Keratinocyte (primary cell): ENCODE measurements around the gene CBR3.

ENCODE experiments used
- EZH2 ChIP-seq: IDR thresholded peaks from one replicate; pipeline ENCODE4 v1.6.1; 2012; ENCODE audit warnings: inconsistent platforms, mild to moderate bottlenecking, low read length, moderate library complexity
- TF ChIP-seq, protein P1 (sequence below), 3 experiments: IDR thresholded peaks in 1 of 3; conservative IDR thresholded peaks in 1 of 3; optimal IDR thresholded peaks in 1 of 3; 2 replicates in 2 of 3; 3 replicates in 1 of 3; pipeline versions ENCODE3 to v1.5.1; 2011; ENCODE audit warnings: low read length in 3 of 3, mild to moderate bottlenecking in 3 of 3, moderate library complexity in 2 of 3, control low read depth in 1 of 3, inconsistent platforms in 1 of 3; ENCODE audit not compliant: insufficient read depth in 2 of 3; ENCODE audit errors: extremely low read depth in 1 of 3

DNA sequence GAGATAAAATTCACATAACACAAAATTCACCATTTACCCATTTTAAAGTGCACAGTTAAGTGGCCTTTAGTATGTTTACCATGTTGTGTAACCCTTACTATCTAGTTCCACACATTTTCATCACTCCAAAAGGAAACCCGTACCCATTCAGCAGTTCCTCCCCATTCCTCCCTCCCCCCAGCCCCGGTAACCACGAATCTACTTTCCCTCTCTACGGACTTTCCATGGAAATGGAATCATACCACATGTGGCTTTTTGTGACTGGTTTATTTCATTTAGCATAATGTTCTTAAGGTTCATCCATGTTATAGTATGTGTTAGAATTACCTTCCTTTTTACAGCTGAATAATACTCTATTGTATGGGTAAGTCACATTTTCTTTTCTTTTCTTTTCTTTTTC lies 32.7 kb downstream of the CBR3 start:
- TF ChIP-seq, protein P1, sequence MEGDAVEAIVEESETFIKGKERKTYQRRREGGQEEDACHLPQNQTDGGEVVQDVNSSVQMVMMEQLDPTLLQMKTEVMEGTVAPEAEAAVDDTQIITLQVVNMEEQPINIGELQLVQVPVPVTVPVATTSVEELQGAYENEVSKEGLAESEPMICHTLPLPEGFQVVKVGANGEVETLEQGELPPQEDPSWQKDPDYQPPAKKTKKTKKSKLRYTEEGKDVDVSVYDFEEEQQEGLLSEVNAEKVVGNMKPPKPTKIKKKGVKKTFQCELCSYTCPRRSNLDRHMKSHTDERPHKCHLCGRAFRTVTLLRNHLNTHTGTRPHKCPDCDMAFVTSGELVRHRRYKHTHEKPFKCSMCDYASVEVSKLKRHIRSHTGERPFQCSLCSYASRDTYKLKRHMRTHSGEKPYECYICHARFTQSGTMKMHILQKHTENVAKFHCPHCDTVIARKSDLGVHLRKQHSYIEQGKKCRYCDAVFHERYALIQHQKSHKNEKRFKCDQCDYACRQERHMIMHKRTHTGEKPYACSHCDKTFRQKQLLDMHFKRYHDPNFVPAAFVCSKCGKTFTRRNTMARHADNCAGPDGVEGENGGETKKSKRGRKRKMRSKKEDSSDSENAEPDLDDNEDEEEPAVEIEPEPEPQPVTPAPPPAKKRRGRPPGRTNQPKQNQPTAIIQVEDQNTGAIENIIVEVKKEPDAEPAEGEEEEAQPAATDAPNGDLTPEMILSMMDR (optimal IDR thresholded peaks at IDR 0.05 in 1 of 3, IDR thresholded peaks at IDR 0.05 in 1 of 3, conservative IDR thresholded peaks at IDR 0.05 in 1 of 3; ENCODE audit: extremely low read depth in 1 of 3, insufficient read depth in 2 of 3, low read length in 3 of 3) = no peak
- no peak for TF ChIP-seq EZH2
